Adrenal gland (tissue), 5 donors: ENCODE data around the gene TIMP2.
"Not testable (repeated sequence)": the region's sequence is repeated elsewhere in the genome, so short reads cannot be mapped to it uniquely, and the experiment has no call there.

Experiments used
- POLR2A ChIP-seq, 2 donors: fragments of 450-650 bp; IDR thresholded peaks; one replicate each; pipeline ENCODE4 v1.6.1; 2017; ENCODE audit warnings: antibody characterized with exemption in 2 of 2, mild to moderate bottlenecking in 2 of 2, moderate library complexity in 1 of 2
- TF ChIP-seq, protein P1 (sequence below), 6 experiments: fragments of 450-650 bp in 4 of 6; fragments of 200-600 bp in 2 of 6; sonication (generic) in 1 of 6; IDR thresholded peaks; 1 replicate in 5 of 6; 2 replicates in 1 of 6; pipeline versions ENCODE4 v1.5.1 to v1.8.0; 2016 to 2021; ENCODE audit warnings: antibody characterized with exemption in 6 of 6, mild to moderate bottlenecking in 2 of 6, moderate library complexity in 1 of 6
- donor health status: DM: no; HTN: no; CAD: no.

DNA sequence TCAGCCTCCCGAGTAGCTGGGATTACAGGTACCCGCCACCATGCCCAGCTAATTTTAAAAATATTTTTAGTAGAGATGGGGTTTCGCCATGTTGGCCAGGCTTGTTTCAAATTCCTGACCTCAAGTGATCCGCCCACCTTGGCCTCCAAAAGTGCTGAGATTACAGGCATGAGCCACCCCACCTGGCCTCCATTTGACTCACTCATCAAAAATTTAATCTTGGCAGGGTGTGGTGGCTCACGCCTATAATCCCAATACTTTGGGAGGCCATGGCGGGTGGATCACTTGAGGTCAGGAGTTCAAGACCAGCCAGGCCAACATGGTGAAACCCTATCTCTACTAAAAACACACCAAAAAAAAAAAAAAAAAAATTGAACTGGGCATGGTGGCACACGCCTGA is 13.6 kb downstream of the TIMP2 start:
- TF ChIP-seq, protein P1, sequence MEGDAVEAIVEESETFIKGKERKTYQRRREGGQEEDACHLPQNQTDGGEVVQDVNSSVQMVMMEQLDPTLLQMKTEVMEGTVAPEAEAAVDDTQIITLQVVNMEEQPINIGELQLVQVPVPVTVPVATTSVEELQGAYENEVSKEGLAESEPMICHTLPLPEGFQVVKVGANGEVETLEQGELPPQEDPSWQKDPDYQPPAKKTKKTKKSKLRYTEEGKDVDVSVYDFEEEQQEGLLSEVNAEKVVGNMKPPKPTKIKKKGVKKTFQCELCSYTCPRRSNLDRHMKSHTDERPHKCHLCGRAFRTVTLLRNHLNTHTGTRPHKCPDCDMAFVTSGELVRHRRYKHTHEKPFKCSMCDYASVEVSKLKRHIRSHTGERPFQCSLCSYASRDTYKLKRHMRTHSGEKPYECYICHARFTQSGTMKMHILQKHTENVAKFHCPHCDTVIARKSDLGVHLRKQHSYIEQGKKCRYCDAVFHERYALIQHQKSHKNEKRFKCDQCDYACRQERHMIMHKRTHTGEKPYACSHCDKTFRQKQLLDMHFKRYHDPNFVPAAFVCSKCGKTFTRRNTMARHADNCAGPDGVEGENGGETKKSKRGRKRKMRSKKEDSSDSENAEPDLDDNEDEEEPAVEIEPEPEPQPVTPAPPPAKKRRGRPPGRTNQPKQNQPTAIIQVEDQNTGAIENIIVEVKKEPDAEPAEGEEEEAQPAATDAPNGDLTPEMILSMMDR (IDR thresholded peaks at IDR 0.05): not testable (repeated sequence)
- TF ChIP-seq POLR2A (IDR thresholded peaks at IDR 0.05): not testable (repeated sequence)
